Activated CD4-positive, CD25-positive, alpha-beta regulatory T cell treated with anti-CD3 and anti-CD28 coated beads, Interleukin-2, amount 50 U/mL, for 24 hours (primary cell): Measurements from ENCODE around the gene TNFRSF18.

Experiments
- ATAC-seq, 2 donors: fragments of 150-1000 bp; cut with Tn5 transposase; one replicate each; pipeline ENCODE4 v1.10.0; 2021; ENCODE audit warnings: mild to moderate bottlenecking in 1 of 2, moderate library complexity in 1 of 2

Gene TNFRSF18

GRCh38 chr1:1240348-1240732 lies 33.9 kb upstream of the TNFRSF18 start:
- ATAC-seq, result no peak

DNA sequence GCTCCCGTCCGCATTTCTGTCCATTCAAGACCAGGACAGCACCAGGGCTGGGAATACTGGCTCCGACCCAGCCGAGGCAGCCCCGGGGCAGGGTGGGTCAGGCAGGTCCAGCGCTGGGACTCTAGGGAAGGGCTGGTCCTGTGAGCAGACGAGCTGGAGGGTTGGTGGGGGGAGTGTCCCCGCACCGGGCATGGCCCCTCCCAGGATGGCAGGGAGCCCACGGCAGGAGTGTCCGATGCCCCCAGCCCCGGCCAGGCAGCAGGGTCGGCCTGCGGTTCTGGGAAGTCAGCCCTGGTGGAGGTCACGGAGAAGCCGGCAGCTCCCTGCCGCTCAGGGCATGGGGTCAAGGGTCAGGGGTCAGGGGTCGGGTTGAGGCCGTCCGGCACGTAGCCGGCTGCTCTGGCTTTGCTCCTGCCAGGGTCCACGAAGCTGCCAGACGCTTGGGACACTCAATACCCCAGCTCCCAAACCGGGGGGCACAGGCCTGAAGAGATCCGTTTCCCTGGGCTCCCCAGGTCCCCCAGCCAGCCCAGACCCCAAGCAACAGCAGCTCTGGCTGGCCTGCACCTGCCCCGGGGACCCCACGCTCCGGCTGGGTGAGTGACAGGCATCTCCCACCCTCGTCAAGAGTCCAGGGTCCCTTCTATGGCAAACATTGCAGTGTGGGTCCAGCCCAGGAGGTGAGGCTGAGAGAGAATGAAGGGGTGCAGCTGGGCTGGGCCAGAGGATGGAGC lies 33.4 kb upstream of the TNFRSF18 start:
- ATAC-seq, result no peak

- ATAC-seq, result no peak
These were observed 32.8 kb upstream of the TNFRSF18 start for GRCh38 chr1:1239227-1239613.

GRCh38 chr1:1238702-1239178 lies 32.3 kb upstream of the TNFRSF18 start:
- ATAC-seq, result no peak

DNA sequence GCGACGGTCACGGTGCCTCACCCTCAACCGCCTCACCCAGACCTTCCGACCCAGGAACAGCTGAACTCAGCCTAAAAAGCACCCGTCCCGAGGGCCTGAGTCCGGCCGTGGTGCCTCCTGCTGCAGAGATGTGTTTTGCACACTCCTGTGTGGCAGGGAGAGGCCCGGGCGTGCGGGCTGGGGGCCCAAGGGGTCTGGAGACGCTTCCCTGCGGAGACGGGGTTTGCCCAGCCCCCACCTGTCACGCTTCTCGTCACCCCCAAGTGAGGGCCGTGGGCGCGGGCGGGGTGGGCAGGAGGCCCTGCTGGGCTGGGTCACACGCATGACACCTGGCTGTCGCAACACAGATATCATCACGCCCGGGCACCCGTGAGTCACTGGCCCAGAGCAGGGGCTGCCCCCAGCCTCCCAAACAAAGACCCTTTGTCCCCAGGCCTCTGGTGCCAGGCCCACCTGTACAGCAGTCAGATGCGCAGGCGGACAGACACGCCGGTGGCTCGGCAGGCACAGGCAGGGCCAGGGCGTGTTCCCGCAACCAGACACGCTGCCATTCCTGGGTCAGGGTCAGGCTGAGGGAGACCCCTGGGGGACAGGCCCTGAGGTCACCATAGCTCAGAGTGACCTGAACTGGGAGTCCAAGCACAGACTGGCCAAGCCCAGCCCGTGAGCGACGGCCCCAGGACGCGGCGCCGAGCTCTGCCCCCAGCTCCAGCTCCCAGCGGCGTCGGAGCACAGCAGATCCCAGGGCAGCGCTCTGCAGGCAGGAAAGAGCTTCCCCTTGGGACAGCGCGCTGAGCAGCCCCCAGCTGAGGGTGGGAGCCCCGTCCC lies 31.7 kb upstream of the TNFRSF18 start:
- peak; percentile 19 to 28 for ATAC-seq

GRCh38 chr1:1236945-1237873 lies 30.8 kb upstream of the TNFRSF18 start:
- ATAC-seq, result no peak

DNA sequence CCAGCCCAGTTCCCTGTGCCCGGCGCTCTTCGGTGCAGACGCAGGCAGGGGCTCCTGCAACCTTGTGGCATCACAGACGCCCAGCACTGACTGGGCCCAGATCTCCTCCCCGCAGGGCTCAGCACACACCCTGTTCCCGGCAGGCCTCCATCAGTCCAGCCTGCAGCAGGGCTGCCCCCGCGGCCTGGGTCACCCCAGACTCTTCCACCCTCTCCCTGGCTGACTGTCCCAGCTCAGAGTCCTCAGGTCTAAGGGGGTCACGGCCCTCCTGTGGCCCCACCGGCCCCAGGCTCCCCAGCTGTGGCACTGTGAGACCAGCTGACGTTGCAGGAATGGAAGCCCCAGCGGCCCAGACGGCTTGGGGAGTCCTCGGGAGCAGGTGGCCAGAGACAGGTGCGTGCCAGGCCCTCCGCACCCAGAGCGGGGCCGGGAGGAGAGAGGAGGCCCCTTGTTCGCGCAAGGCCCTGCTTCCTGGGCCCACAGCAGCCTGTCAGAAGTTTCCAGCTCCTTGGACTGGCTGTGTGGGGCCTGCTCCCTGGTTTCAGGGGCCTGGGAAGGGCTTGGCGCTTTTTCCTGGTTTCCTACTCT lies 29.9 kb upstream of the TNFRSF18 start:
- ATAC-seq, result no peak

GRCh38 chr1:1235016-1235744 lies 28.8 kb upstream of the TNFRSF18 start:
- no peak for ATAC-seq

GRCh38 chr1:1234180-1234808 lies 27.9 kb upstream of the TNFRSF18 start:
- no peak for ATAC-seq

DNA sequence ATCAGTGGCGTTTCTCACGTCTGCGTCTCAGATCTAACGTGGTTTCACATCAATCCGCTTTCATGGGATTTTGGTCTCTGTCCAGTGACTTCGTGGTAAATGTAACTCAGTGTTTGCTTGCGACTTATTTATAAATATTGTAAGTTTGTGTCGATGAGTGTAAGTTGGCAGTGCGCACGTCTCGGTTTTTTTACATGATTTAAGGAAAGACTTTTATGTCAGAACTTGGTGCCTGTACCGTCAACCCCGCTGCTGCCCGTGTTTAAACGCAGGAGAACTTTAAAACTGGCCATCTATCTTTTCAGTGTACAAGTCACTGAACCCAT lies 27.1 kb upstream of the TNFRSF18 start:
- ATAC-seq, result no peak

DNA sequence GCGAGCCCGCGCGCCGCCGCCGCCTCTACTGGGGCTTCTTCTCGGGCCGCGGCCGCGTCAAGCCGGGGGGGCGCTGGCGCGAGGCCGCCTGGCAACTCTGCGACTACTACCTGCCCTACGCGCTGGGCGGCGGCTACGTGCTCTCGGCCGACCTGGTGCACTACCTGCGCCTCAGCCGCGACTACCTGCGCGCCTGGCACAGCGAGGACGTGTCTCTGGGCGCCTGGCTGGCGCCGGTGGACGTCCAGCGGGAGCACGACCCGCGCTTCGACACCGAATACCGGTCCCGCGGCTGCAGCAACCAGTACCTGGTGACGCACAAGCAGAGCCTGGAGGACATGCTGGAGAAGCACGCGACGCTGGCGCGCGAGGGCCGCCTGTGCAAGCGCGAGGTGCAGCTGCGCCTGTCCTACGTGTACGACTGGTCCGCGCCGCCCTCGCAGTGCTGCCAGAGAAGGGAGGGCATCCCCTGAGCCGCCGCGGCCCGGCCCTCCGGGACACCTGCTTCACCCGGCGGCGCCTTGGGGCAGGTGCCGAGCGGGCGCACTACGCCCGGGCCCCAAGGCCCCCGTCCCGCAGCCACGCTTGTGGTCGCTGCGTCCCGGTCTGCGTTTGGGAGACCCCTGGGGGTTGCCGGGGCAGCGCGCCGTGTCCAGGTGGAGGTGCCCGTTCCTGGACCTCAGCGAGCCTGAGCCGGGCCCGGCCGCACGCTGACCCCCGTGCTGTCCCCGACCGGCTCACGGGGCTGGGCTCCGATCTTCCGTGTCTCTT lies 26.6 kb upstream of the TNFRSF18 start:
- no peak for ATAC-seq

- no peak for ATAC-seq
These were observed 25.9 kb upstream of the TNFRSF18 start, which contains the start of gene B3GALT6 for GRCh38 chr1:1232208-1232795. TSS of gene B3GALT6 (plus strand) at chr1:1232237. CDS start at chr1:1232279, 42 bp downstream.

DNA sequence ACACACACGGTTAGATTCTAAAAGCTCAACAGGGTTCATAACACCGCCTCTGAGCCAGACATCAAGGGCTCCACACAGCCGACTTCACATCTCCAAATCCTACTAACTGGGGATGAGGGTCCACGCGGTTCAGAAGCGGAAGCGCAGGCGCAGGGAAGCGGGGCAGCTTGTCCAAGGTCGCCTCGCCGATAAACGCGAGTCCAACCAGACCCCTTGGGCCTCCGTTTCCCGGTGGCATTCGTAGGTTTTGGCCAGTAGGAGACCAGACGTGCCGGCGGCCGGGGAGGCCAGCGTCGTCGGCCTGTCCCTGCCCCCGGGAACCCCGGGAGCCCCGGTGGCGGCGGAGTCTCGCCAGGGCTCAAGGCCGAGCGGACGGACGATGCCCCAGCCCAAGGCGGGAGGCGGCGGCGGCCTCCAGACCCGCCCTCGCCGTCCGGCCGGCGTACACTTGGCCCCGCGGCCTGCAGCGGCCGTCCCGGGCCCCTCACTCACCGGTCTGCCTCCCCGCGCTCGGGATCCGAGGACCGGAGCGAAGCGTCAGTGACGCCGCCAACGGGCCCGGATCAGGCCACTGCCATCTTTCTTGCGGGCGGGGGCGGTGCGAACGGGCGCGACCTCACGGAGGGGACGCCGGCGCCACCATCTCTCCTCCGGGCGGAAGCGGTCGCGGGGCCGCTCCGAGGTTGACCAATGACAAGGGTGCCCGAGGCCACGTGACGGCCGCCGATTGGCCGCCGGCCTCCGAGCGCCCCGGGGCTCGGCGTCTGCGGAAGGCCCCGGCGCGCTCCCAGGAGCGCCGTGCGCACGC lies 25.2 kb upstream of the TNFRSF18 start, which contains the start of gene SDF4:
TSS of gene SDF4 (minus strand) at position 602 of the 808 bp plus-strand sequence. CDS start 3,229 bp downstream, outside the sequence.
- ATAC-seq, result peak; percentile 94 to 96

- no peak for ATAC-seq
These were observed 24.4 kb upstream of the TNFRSF18 start for GRCh38 chr1:1230656-1231399.

DNA sequence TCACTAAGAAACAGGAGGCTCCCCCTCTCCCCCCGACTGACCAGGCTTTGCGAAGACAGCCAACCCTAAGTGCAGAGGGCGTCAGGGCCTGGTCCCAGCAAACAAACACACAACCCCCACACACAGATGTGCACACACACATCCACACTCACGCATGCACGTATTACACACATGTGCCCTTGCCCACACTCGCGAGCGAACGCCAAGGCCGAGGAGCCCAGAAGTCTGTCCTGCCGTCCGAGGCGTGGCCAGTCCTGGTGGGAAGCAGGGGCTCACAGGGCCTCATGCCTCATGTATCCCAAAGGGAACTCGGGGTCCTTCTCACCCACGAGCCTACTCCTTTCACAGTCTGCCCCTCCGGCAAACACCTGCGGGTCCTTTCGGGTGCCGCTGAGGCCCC lies 23.4 kb upstream of the TNFRSF18 start:
- no peak for ATAC-seq

DNA sequence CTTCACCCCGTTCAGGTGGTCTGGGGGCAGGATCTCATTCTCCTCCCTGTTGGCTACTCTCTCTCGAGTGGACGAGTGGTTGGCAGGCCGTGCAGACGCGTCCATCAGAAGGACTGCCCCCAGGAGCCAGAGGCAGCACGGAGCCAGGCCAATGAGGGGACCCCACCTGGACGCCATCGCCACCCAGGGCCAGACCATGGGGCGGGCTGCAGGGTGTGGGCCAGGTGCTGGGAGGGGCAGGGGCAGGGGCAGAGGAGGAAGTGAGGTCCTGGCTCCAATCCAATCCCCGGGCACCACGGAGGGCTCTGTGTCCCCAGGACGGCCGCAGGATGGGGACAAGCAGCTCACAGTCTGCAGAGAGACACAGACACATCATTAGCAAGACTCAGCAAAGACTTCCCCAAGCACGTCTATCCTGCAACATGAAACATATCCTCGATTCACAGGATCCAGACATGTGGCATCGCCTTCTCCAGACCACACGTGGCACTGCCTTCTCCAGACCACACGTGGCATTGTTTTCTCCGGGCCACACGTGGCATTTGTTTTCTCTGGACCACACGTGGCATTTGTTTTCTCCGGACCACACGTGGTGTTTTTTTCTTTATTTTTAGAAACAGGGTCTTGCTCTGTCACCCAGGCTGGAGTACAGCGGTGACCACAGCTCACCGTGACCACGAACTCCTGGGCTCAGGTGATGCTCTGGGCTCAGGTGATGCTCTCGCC lies 22.4 kb upstream of the TNFRSF18 start:
- ATAC-seq, result no peak

DNA sequence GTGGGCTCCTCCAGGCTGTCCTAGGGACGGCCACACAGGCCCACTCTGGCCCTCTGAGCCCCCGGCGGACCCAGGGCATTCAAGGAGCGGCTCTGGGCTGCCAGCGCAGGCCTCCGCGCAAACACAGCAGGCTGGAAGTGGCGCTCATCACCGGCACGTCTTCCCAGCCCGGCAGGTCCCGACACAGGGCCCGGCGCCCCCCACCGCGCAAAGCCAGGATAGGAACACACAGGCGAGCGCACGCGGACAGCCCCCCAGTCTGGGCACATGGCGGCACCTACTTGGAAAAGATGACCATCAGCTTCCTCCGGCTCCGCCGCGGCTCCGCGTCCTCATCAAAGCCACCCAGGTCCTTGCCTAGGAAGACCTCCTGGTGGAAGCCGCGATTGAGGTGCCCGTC lies 21.8 kb upstream of the TNFRSF18 start:
- no peak for ATAC-seq

DNA sequence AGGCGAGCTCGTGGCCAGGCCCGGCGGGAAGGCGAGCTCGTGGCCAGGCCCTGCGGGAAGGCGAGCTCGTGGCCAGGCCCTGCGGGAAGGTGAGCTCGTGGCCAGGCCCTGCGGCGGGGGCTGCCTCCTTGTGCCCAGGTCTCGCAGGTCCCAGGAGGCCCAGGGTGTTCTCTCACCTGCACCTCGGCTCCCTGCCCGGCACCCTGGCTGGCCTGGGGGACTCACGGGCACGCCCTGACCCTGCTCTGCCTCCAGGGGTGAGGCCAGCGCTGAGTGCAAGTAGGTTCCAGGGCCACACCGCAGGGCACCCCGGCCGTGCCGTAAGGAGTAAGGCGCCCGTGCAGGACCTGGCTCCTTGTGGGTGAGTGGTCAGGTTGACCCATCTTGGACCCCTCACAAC lies 21.0 kb upstream of the TNFRSF18 start:
- no peak for ATAC-seq
